ENCODE measurements around the gene DEFB112.

The DEFB112 gene, protein sequence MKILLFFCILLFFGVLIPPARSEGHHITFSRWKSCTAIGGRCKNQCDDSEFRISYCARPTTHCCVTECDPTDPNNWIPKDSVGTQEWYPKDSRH
- 0 reads per million in 2 donors for total RNA-seq

DNA sequence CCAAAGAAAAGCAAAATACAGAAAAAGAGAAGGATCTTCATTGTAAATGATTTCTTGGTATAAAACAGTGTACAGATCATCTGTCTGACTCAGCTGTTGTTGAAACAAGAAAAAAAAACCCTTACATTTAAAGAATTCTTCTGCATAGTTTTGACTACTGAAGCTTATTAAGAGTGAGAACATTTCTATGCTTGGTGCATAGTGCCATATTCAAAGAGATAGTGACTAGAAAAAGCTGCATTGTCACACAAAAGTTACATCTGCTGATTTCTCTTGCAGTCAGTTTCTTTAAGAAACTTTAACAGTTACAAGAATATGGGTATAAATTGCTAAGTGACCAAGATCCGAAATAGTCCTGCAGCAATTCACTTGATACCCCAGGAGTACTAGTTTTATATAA, at the start of gene DEFB112:
TSS of gene DEFB112 (minus strand) at position 101 of the 400 bp plus-strand sequence. CDS start at position 41, 60 bp downstream.
- DNase-seq, result no peak

DNA sequence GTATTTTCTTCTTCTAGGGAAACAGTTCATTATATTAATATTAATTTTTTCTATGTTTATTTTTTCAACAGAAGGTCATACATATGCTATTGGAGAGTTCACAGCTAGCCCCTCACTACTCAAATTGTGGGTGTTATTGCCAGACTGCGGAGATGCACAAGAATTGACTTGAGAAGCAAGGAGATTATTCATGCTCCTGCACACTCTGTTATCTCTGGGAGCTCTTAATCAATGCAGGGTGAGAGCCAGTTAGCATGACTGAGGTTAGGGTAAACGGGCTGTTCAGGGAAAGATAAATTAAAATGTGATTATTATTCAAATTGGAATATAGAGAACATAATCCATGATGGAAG, 48.9 kb upstream of the DEFB112 start:
- no peak for DNase-seq

DNA sequence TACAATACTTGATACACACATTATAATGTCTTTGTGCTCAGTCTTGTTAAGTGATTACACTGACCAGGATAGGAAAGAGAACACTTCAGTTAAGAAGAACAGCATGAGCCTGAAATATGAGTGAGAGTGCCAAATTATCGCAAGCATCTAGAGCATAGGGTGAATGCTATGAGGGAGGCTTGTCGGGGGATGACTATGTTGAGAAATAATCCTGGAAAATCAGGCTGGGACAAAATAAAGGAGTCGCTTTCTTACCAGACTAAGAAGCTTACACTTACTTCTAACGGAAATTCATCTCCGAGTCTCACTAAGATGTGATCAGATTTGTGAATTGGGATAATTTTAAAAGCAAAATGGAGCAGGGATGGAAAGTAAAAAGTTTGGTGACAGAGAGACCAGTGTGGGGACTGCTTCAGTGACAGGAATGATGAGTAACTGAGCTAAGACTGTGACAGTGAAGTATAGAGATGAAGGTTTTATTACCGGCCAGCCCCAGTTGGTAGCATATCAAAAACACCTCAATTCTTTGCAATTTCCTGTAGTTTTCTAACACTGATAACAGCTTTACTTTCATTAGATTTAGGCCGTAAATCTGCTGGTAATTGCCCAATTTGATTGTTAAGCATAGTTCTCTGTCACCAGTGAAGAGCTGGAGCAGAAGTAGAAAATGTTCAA, 48.4 kb upstream of the DEFB112 start:
- DNase-seq, result no peak

DNA sequence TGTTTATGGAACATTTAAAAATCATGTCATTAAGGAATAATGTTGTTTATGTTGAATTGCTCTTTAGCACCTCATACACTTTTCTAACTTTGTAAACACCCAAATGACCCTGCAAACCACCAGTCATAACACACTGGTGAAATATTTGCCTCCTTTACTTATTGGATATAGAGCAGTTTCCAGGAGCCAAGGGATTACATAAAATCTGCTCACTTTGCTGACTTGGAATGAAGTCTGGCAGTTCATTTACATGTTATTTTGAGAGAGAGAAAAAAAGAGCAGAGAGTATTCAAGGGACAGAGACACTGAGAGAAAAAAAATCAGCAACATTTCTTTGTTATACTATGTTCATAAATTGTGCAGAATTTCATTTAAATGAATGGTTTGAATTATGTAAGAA, 46.6 kb upstream of the DEFB112 start:
- no peak for DNase-seq

DNA sequence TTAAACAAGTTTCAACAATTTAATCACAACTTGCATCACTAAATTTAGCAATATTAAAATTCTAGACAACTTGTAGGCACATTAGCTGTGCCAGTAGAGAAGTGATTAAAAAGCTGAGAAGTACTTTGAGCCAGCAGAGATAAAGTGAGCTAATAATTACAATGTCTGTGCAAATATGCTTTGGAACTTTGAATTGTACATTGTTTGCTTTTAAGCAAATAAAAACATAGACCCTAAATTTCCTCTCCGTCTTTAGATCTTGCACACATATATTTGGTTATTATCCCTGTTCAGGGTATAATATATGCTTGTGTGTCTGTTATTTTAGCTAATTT, 44.2 kb upstream of the DEFB112 start:
- no peak for DNase-seq

DNA sequence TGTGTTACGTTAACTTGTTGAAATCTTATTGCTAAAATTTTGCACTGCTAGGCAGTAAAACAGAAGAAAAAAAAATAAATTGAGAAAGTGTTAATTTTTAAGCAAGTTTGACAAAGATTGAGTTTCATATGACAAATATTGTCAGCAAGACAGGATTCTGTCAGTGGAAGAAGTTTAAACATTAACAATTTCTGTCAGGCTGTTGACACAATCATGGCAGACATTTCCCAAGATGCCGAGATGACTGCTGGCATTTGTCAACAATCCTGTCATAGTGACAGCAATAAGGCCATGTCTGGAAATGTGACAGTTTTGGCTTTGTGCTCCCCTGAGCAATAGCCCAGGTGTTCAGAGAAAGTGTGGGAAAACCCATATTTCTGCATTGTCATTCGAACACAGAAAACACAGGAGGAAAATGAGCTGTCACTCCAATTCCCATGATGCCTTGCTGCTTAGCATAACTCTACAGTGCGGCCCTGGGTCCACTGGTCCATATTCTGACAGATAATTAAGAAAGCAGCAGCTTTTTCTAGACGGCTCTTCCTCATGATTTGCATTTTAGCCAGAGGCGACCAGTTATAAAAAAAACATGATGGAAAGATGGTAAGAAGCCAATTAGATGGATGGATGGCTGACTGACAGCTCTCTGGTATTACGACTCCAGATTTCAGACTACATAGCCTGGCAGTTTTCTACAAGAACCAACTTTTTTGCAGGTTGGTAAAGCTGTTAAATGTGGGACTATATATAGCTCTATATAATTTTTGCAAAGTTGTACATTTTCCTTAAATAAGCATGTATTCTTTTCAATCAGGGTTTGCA, 43.6 kb upstream of the DEFB112 start:
- no peak for DNase-seq

DNA sequence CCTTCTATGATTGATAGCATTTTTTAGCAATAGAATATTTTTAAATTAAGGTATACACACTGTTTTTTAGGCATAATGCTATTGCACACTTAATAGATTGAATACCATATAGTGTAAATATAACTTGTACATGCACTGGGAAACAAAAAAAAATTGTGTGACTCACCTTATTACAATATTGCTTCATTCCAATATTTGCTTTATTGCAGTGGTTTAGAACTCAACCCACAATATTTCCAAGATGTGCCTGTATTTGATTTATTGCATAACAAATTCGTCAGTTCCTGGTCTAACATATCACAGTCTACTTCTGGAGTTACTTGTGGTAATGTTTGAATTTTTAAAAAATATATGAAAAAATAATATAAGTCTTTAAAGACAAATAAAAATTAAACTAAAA, 41.9 kb upstream of the DEFB112 start:
- DNase-seq, result no peak

DNA sequence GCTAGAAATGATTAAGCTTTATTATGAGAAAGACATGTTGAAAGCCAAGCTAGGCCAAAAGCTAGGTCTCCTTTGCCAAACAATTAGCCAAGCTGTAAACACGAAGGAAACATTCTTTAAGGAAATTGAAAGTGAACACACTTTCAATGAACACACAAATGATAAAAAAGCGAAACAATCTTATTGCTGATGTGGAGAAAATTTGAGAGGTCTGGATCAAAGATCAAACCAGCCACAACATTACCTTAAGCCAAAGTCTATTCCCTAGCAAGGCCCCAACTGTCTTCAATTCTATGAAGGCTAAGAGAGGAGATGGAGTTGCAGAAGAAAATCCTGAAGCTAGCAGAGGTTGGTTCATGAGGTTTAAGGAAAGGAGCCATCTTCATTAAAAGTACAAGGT, 40.2 kb upstream of the DEFB112 start:
- DNase-seq, result no peak

DNA sequence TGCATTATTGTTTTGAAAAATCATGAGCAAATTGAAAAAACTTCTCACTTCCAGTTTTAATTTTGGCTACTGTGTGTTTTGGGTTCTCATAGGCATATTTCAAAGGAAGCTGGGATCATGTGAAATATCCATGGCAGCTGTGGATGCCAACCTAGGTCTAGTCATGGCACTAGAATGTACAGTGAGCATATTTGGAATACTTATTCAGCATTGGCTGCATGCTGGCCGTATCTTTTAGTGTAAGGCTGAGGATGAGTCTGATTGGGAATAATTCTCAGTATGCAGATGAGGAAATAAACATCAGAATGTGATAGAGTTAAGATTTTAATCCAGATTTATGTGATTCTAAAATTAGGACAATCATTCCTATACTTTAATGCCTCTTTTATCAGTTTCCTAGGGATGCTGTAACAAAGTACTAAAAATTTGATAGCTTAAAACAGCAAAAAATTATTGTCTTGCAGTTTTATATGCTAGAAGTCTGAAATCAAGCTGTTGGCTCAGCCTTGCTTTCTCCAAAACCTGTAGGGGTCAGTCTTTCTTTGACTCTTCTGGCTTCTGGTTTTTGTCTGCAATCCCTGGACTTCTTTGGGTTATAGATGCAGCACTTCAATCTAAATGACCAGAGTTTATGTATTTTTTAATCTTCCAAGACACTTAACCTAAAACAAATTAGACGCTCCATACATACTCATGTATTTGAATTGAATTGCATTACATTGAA, 37.7 kb upstream of the DEFB112 start:
- DNase-seq, result no peak

DNA sequence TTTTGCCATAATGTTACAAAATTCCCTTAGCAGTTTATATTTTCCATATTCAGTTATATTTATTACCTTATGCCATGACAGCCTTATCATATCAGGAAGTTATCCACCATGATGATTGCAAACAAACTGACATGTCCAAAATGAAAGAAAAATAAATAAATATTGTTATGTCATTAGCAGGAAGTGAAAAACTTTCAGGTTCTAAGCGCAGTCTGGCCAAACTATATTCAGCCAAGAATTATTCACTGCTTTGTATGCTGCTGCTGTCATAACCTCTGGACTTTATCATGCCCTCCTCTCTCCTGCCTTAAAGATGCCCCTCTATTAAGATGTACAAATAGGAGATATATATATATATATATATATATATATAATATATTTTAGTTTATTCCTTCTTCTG, 27.7 kb upstream of the DEFB112 start:
- DNase-seq, result no peak

DNA sequence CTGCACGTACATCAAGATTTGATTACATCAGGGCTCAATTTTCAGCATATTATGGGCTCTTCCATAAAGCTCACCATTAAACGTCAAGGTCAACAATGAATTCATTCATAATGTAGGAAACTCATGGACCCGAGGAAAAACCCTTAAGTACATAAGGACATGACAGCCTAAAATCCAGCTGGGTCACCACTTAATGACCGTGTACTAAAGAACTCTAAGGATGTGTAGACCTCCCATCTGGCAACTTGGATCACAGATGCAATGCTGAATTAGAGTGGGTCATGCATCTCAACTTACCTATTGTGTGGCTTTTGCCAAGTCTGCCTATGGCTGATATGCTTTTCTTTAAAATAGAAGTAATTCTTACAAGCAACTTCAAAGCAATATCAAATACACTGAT, 26.7 kb upstream of the DEFB112 start:
- DNase-seq, result no peak

DNA sequence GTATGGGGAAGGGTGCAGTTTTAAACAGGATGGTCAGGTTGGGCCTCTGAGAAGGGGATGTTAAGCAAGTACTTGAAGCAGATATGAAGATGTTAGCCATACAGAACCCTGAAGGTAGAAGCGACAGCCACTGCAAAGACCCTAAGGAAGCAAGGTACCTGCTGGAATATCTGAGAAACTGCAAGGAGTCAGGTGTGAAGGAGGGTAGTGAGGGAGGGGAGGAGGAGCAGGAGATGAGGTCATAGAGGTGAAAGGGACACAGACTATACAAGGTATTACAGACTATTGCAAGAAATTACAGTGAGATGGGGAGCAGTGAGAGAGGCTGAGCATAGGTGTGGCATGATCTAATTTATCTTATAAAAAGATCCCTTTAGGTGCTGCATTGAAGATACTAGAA, 22.2 kb upstream of the DEFB112 start:
- no peak for DNase-seq

DNA sequence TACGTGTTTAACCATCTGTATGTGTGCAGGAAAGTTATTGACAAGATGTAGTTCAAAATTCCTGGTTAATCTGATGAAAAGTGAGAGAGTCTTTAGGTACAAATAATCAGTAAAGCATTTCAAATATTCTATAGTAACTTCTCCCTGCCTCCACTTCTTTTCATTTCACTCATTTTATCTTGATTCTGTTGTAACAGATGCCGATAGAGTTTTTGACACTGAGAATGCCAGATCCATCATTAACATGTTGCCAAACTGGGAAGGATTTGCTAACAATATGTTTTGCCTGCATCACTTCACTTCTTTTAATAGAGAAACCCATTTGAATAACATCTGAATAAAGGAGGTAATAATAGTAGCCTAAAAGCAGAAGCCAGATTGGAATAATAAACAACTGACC, 20.4 kb upstream of the DEFB112 start:
- no peak for DNase-seq

DNA sequence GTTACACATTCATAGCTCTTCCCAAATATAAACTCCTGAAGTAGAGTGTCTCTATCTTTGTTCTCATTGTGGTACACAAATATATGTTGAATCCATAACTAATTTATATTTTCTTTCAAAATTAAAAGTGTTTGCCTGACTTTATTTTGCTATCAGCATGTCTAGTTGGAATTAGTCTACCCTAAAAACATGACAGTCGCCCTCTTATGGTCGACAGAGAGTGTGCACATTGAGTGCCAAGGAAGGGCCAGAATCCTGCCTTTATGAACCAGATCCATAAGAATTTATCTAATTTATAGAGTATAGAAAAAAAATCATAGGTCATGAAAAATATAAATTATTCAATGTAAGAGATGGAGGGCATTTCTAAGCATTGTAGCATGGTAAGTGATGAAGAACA, 12.3 kb upstream of the DEFB112 start:
- DNase-seq, result no peak

DNA sequence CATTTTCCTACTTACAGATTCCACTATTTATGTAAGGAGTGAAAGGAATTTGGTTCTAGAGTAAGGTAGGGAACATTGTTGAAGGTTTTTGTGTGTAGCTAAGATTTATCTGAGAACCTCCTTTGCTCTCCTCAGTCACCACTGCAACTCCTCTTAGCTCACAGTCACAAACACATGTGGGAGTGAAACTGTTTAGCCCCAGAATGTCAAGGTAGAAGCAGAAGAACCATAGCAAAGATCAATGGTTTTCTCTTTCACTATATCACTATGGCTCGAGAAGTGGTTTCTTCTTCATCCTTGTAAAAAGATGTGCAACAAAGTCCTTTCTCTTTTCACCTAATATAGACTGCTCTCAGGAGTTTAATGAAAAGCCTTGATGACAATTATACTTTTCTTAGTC, 6.5 kb upstream of the DEFB112 start:
- no peak for DNase-seq

DNA sequence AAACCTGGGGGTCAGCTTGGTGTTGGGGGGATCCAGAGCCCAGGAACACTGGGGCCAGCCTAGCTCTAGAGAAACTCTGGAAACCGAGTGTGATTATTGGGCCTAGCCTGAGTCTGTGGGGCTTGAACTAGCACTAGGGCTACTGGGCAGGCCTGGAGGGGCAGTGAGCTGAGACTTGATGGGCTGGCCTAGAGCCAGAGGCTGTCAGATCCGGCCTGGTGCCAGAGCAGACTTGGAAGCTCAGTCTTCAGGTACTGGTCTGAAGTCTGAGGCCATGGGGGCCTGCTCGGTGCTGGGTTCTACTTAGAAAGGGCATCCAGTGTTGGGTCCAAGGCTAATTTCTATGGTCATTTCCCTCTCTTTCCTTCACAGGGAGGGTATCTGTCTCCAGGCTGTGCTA, 2.7 kb downstream of the DEFB112 start:
- DNase-seq, result no peak

DNA sequence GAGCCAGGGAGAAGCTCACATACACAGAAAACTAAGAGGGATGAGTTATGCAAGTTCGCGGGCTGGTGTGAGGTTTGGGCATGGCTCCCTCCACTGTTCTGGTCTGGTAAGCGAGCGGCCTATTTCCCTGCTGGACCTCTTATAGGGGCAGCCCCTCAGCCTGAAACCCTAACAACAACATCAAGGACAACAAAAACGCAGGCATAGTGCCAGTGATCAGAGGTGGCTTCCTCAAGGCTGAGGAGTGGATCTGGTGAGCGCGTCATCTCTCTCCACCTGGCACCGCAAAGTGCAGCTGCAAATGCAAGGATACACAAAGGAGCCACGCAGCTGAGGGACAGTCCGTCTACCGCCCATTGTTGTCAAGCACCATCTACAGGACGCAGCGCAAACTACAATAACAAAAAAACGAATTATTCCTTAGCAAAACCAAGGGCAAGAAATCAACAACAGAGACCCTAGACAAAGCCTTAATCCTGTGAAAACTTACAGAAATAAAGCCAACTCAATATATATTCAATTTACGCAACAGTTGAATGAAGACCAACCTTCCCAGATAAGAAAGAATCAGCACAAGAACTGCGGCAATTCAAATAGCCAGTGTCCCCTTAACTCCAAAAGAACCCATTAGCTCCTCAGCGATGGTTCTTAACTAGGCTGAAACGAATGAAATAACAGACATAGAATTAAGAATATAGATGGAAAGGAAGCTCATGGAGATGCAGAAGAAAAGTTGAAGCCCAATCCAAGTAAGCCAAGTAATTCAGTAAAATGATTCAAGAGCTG, 18.8 kb downstream of the DEFB112 start:
- DNase-seq, result peak in 1 of 5 experiments; percentile 4

DNA sequence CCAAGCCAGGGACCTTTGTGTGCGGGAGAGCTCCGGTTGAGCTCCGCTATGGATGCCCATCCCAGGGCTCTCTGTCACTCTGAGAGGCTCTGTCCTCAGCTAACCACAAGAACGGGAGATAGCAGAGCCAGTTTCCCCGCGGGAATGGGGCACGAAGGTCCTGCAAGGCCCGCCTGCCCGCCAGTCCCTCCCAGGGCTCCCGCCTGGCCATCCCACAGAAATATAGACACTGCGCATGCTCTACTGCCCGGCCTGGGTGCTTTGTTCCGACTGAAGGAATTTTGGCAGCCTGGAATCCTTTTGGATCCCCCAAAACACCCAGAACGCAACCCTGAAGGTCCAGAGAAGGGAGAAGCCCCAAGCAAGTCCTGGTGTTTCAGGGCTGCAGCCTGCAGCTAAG, 19.4 kb downstream of the DEFB112 start:
- DNase-seq, result no peak

DNA sequence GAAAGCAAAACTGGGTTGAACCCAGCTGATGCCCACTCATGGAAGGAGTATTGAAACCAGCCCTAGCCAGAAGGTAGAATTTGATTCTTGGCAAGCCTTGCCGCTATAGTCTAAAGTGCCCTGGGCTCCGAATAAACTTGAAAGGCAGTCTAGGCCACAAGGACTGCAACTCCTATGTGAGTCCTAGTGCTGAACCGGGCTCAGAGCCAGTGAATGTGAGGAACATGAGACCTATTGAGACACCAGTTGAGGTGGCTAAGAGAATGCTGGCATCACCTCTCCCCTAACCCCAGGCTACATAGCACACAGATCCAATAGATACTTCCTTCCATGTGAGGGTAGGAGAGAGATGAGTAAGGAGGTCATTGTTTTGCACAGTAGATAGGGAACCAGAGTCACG, 24.5 kb downstream of the DEFB112 start:
- DNase-seq, result no peak

DNA sequence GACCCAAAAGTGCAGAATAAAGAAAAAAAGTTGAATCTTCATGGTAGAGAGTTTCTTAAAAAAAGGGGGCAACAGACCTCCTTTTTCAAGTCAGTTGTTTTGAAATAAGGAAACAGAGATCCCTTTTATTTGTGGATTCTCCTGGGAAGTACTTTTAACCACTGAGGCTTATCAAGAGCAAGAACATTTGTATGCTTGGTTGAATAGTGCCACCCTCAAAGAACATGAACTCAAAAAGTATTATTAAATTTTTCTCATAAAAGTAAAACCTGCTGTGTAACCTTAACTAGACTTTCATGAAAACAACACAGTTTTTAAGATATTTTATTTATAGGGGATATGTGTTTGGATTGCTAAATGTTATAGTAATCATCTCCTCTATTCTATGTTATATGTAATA, 27.8 kb downstream of the DEFB112 start, which contains the start of gene DEFB110:
TSS of gene DEFB110 (minus strand) at position 101 of the 400 bp plus-strand sequence. CDS start at position 42, 59 bp downstream.
- DNase-seq, result no peak

DNA sequence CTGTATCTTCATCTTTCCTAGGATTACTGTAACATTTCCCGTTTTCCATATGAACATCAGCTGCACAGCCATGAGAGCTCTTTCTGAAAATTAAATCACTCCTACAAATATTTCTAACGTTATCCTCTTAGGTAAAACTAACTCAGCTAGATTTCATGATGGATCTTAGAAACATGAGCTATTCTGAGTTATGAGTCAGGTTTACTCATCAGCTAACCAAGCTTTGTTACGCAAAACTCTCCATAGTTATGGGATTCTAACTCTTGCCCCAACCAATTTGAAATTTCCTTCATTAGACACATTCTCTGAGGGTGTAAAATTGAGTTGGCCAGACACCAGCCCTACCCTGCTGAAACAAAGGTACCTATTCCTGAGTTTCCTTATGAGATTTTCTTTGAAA, 41.9 kb downstream of the DEFB112 start:
- no peak for DNase-seq

DNA sequence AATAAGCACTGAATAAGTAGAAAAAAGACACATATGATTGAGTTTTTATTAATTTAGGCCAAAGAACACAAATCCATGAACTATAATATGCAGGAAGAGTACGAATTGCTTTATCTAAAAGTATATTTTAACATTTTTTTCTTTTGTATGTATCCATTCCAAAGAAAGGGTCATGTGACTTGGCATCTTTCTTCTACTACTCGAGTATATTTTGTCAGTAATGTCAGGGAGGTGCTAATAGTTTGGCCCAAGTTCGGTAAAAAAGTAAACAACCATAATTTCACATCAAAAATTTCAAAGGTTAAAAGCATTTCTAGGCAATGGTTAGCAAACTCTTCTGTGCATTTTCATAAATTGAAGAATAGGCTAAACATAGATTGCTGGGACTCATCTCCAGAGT, 46.6 kb downstream of the DEFB112 start:
- DNase-seq, result no peak

DNA sequence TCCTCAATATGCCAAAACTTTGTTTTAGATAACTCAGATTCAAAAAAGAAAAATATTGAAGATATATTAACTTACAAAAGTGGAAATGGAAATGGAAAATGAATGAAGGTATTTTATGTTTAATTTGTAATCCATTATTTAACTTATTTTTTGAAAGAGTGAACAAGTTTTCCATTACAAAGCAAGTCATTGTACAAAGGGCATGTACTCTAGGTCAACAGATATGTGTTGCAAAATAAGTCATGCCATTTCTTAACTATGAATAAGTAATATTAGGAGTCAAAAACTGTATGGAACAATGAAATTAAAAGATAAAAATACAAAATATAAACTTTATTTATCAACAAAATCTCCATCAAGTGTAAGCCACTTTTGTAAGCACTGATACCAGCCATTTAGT, 54.5 kb downstream of the DEFB112 start:
- DNase-seq, result no peak
